GM12878 (cell line): ENCODE data around the gene TMEM63C. TPM values are rescaled to one million over a fixed set of nuclear protein-coding genes. Genes with fewer than 3 reads are reported as not detected.

Experiments used
- ATAC-seq: fragments of 200-7000 bp; cut with Tn5 transposase; 3 replicates; pipeline ENCODE4 v1.9.1; 2020; ENCODE audit warnings: mild to moderate bottlenecking, moderate library complexity
- BruUV-seq: library from RNA; stranded (reverse); fragments of 400-500 nt; replicated peaks from 2 replicates; lab custom pipeline; 2021; lab: Mats Ljungman, UMichigan
- CTCF ChIA-PET: fragments of 300-600 bp; sonication (Branson Sonifier 250); formaldehyde crosslinking; extraction: SDS; loops from one replicate; lab custom pipeline; 2021; ENCODE audit warnings: inconsistent platforms; lab: Yijun Ruan, JAX
- POLR2A ChIA-PET: fragments of 350-600 bp; formaldehyde crosslinking; extraction: SDS; loops from one replicate; lab custom pipeline; 2021; ENCODE audit warnings: inconsistent platforms; lab: Charles Lee
- RAD21 ChIA-PET: fragments of 300-600 bp; sonication (Branson Sonifier 250); formaldehyde crosslinking; loops from one replicate; lab custom pipeline; 2023; ENCODE audit warnings: antibody characterized with exemption; ENCODE audit not compliant: unreplicated experiment; lab: Charles Lee
- SMC1A ChIA-PET: fragments of 300-600 bp; sonication (Branson Sonifier 250); formaldehyde crosslinking; loops from one replicate; lab custom pipeline; 2023; ENCODE audit not compliant: unreplicated experiment, uncharacterized antibody; lab: Charles Lee
- DNase-seq: peaks from one replicate; pipeline ENCODE4 v3.0.0-alpha.2; 2011; ENCODE audit warnings: low read depth, low spot score
- FAIRE-seq: peaks from 3 replicates; lab custom pipeline; 2011; peaks lifted over from hg19 to GRCh38; lab: Jason Lieb, UNC
- H2AFZ ChIP-seq: 2 replicates; pipeline ENCODE4 v1.6.0; 2011; ENCODE audit warnings: low read depth, low read length, control low read depth; ENCODE audit not compliant: control insufficient read depth
- H3K27ac ChIP-seq: 2 replicates; pipeline ENCODE4 v1.5.1; 2011; ENCODE audit warnings: control low read depth; ENCODE audit not compliant: control insufficient read depth, insufficient read depth
- H3K27me3 ChIP-seq, 2 experiments: replicated peaks in 1 of 2; 2 replicates each; pipeline versions ENCODE4 v1.6.0 to v1.6.1; 2011; ENCODE audit warnings: low read length in 1 of 2; ENCODE audit not compliant: control insufficient read depth in 2 of 2, insufficient read depth in 2 of 2
- H3K36me3 ChIP-seq, 2 experiments: 2 replicates each; pipeline ENCODE4 v1.5.1; 2011; ENCODE audit warnings: low read length in 1 of 2; ENCODE audit not compliant: control insufficient read depth in 2 of 2, insufficient read depth in 2 of 2
- H3K4me1 ChIP-seq: 2 replicates; pipeline ENCODE4 v1.6.1; 2011; ENCODE audit warnings: mild to moderate bottlenecking, low read length, moderate library complexity, mixed read lengths; ENCODE audit not compliant: control insufficient read depth, insufficient read depth
- H3K4me2 ChIP-seq: 2 replicates; pipeline ENCODE4 v1.6.0; 2011; ENCODE audit warnings: control low read depth; ENCODE audit not compliant: control insufficient read depth, insufficient read depth
- H3K4me3 ChIP-seq: fragments of 200-600 bp; sonication (generic); 2 replicates; pipeline ENCODE4 v1.5.1; 2016
- H3K79me2 ChIP-seq: 2 replicates; pipeline ENCODE4 v1.6.0; 2011; ENCODE audit warnings: low read length; ENCODE audit not compliant: control insufficient read depth, insufficient read depth
- H3K9ac ChIP-seq: 2 replicates; pipeline ENCODE4 v1.8.0; 2011; ENCODE audit warnings: low read length, control low read depth, mixed read lengths; ENCODE audit not compliant: control insufficient read depth, insufficient read depth
- H3K9me3 ChIP-seq: replicated peaks from 3 replicates; pipeline ENCODE4 v1.5.1; 2011; ENCODE audit warnings: mild to moderate bottlenecking, low read length; ENCODE audit not compliant: control insufficient read depth, insufficient read depth
- H4K20me1 ChIP-seq: 2 replicates; pipeline ENCODE4 v1.6.0; 2011; ENCODE audit not compliant: control insufficient read depth, insufficient read depth
- CEBPB ChIP-seq, 2 experiments: fragments of 150-350 bp in 1 of 2; IDR thresholded peaks; 2 replicates each; pipeline ENCODE4 v1.6.1; 2012 to 2014; ENCODE audit warnings: low read depth in 2 of 2, low read length in 2 of 2, borderline replicate concordance in 1 of 2, inconsistent platforms in 1 of 2
- LARP7 ChIP-seq: fragments of 450-650 bp; IDR thresholded peaks from 2 replicates; pipeline ENCODE4 v1.6.1; 2017; ENCODE audit warnings: mild to moderate bottlenecking
- NFXL1 ChIP-seq: fragments of 450-650 bp; IDR thresholded peaks from 2 replicates; pipeline ENCODE4 v1.6.1; 2017; ENCODE audit warnings: antibody characterized with exemption, mild to moderate bottlenecking, borderline replicate concordance
- NR2C2 ChIP-seq: IDR thresholded peaks from 2 replicates; pipeline ENCODE4 v1.6.1; 2011; ENCODE audit warnings: borderline replicate concordance, low read depth; ENCODE audit not compliant: control insufficient read depth, insufficient read length
- PAX8 ChIP-seq: fragments of 450-650 bp; IDR thresholded peaks from 2 replicates; pipeline ENCODE4 v1.6.1; 2017; ENCODE audit warnings: mild to moderate bottlenecking, moderate library complexity
- POU2F2 ChIP-seq: IDR thresholded peaks from 3 replicates; pipeline ENCODE4 v1.6.1; 2011; ENCODE audit warnings: low read depth, mild to moderate bottlenecking, low read length, borderline replicate concordance
- WGBS: methylation state at CpG from one replicate; pipeline ENCODE4 v1.1.6; 2016; ENCODE audit warnings: low lambda C conversion rate; ENCODE audit not compliant: insufficient replicate concordance, insufficient coverage; ENCODE audit errors: missing lambda C conversion rate; 5-methylcytosine and 5-hydroxymethylcytosine counted together
- in situ Hi-C: fragments of 300-500 bp; cut with MboI; formaldehyde crosslinking; loops from 9 replicates; pipeline ENCODE4 v1.14.3; 2018; ENCODE audit warnings: mixed read lengths
- intact Hi-C: fragments of 100-400 bp; cut with micrococcal nuclease; formaldehyde crosslinking; loops from one replicate; pipeline ENCODE4 v1.14.2; 2022; ENCODE audit not compliant: unreplicated experiment
- polyA plus RNA-seq, 11 experiments: library from polyadenylated mRNA; depleted of rRNA in 4 of 11; unstranded in 6 of 11; stranded (reverse) in 5 of 11; fragments of >200 nt; fragmentation: Nextera tagmentation in 4 of 11; fragmentation: Illumina TruSeq in 1 of 11; extraction: Ambion mirVana in 4 of 11; extraction: Trizol in 1 of 11; gene quantifications; 1 replicate in 1 of 11; 2 replicates in 10 of 11; pipeline versions ENCODE4 v1.2.1 to v1.2.3, GENCODE V29; 2011 to 2016; ENCODE audit warnings: inconsistent platforms in 2 of 11, missing spikeins in 2 of 11, low read depth in 1 of 11
- total RNA-seq, 4 experiments: library from RNA; depleted of rRNA in 3 of 4; stranded (reverse); fragments of >200 nt in 3 of 4; fragmentation: Illumina TruSeq in 1 of 4; extraction: Trizol in 1 of 4; gene quantifications; 2 replicates each; pipeline versions ENCODE4 v1.2.1 to v1.2.3, GENCODE V29; 2013 to 2021
- TF ChIP-seq, protein P1 (sequence below): fragments of 450-650 bp; IDR thresholded peaks from 2 replicates; pipeline ENCODE4 v1.6.1; 2018; ENCODE audit warnings: mild to moderate bottlenecking, low read depth, moderate library complexity; ENCODE audit not compliant: partially characterized antibody
- TF ChIP-seq, protein P2 (sequence below): fragments of 450-650 bp; formaldehyde crosslinking; IDR thresholded peaks from 2 replicates; pipeline ENCODE4 v1.4.0; 2020; ENCODE audit warnings: mild to moderate bottlenecking, moderate library complexity
- TF ChIP-seq, protein P3 (sequence below): fragments of 450-650 bp; IDR thresholded peaks from 2 replicates; pipeline ENCODE4 v1.6.1; 2017; ENCODE audit warnings: mild to moderate bottlenecking
- TF ChIP-seq, protein P4 (sequence below): fragments of 450-650 bp; conservative IDR thresholded peaks from 2 replicates; pipeline ENCODE4 v1.6.1; 2017; ENCODE audit warnings: mild to moderate bottlenecking, moderate library complexity
- TF ChIP-seq, protein P5 (sequence below): fragments of 450-650 bp; IDR thresholded peaks from 2 replicates; pipeline ENCODE4 v1.6.1; 2016; ENCODE audit warnings: mild to moderate bottlenecking

TMEM63C gene
- total and polyA plus RNA-seq, 10 of the 15 experiments (the other 5 are each of a cell fraction or from before 2014, with no cell fraction given), result 0.06 to 1.3 (median 0.39) TPM; not detected in 4

DNA sequence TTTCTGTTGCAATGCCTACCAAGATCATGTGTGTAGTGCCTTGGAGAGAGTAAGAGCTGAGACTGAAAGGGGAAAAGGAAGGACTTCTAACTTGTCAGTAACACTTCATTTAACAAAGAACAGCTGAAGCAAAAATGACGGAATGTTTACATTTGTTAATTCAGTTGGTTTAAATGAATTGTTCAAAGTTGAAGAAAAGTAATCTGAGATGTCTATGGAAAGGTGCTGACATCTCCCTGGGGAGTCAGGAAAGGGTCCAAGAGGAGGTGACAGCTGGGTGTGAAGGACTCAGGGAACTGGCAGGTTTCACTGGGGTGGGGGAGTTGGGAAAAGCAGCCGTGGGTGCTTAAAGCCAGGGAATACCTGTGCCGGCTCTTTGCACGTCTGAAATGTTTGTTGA is 7.9 kb downstream of the TMEM63C start:
- no peak overlapping the region for H3K9ac ChIP-seq
- no peak overlapping the region for H3K4me3 ChIP-seq
- no peaks in the 10 kb centered on the region for H3K9me3 ChIP-seq
- H3K27me3 ChIP-seq, result peaks cover 0 to 1% of the 10 kb centered on the region in 2 experiments; a peak in 1 of 4 replicates
- no peaks in the 10 kb centered on the region for H3K79me2 ChIP-seq
- ChIA-PET CTCF (interaction anchor here (0.7 to 2.9 kb wide), 4 partner anchors 12 to 40 kb away, joined by 3 to 13 read pairs (median 4); no protein-coding TSS in a partner anchor), POLR2A (no interaction called here), RAD21 (no interaction called here), SMC1A (interaction anchor here (1.6 to 1.7 kb wide), 2 partner anchors 37 to 38 kb away, joined by 3 to 4 read pairs; no protein-coding TSS in a partner anchor)
- in situ Hi-C loops (no loop called here), intact Hi-C loops (no loop called here)
- no peak overlapping the region for H3K27ac ChIP-seq
- 47% methylated on average over 4 of the region's 4 CpGs for WGBS
- no peak overlapping the region for H3K4me2 ChIP-seq
- no peaks in the 10 kb centered on the region for H3K36me3 ChIP-seq
- ATAC-seq (no peak), DNase-seq (no peak), FAIRE-seq (no peak)
- BruUV-seq, result no TSS peak
- H2AFZ ChIP-seq, result no peak overlapping the region
- no peaks in the 10 kb centered on the region for H4K20me1 ChIP-seq
- H3K4me1 ChIP-seq, result peaks cover 2% of the 10 kb centered on the region
- TF ChIP-seq NR2C2 (no peak), POU2F2 (no peak), LARP7 (no peak), PAX8 (no peak), NFXL1 (no peak), CEBPB (IDR thresholded peaks at IDR 0.05; ENCODE audit: borderline replicate concordance in 1 of 2, low read depth in 2 of 2, low read length in 2 of 2) (no peak)
- TF ChIP-seq, protein P1, sequence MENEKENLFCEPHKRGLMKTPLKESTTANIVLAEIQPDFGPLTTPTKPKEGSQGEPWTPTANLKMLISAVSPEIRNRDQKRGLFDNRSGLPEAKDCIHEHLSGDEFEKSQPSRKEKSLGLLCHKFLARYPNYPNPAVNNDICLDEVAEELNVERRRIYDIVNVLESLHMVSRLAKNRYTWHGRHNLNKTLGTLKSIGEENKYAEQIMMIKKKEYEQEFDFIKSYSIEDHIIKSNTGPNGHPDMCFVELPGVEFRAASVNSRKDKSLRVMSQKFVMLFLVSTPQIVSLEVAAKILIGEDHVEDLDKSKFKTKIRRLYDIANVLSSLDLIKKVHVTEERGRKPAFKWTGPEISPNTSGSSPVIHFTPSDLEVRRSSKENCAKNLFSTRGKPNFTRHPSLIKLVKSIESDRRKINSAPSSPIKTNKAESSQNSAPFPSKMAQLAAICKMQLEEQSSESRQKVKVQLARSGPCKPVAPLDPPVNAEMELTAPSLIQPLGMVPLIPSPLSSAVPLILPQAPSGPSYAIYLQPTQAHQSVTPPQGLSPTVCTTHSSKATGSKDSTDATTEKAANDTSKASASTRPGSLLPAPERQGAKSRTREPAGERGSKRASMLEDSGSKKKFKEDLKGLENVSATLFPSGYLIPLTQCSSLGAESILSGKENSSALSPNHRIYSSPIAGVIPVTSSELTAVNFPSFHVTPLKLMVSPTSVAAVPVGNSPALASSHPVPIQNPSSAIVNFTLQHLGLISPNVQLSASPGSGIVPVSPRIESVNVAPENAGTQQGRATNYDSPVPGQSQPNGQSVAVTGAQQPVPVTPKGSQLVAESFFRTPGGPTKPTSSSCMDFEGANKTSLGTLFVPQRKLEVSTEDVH, result no peak
- TF ChIP-seq, protein P2, sequence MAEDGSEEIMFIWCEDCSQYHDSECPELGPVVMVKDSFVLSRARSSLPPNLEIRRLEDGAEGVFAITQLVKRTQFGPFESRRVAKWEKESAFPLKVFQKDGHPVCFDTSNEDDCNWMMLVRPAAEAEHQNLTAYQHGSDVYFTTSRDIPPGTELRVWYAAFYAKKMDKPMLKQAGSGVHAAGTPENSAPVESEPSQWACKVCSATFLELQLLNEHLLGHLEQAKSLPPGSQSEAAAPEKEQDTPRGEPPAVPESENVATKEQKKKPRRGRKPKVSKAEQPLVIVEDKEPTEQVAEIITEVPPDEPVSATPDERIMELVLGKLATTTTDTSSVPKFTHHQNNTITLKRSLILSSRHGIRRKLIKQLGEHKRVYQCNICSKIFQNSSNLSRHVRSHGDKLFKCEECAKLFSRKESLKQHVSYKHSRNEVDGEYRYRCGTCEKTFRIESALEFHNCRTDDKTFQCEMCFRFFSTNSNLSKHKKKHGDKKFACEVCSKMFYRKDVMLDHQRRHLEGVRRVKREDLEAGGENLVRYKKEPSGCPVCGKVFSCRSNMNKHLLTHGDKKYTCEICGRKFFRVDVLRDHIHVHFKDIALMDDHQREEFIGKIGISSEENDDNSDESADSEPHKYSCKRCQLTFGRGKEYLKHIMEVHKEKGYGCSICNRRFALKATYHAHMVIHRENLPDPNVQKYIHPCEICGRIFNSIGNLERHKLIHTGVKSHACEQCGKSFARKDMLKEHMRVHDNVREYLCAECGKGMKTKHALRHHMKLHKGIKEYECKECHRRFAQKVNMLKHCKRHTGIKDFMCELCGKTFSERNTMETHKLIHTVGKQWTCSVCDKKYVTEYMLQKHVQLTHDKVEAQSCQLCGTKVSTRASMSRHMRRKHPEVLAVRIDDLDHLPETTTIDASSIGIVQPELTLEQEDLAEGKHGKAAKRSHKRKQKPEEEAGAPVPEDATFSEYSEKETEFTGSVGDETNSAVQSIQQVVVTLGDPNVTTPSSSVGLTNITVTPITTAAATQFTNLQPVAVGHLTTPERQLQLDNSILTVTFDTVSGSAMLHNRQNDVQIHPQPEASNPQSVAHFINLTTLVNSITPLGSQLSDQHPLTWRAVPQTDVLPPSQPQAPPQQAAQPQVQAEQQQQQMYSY (CRISPR knock-in tag), result no peak
- TF ChIP-seq, protein P3, sequence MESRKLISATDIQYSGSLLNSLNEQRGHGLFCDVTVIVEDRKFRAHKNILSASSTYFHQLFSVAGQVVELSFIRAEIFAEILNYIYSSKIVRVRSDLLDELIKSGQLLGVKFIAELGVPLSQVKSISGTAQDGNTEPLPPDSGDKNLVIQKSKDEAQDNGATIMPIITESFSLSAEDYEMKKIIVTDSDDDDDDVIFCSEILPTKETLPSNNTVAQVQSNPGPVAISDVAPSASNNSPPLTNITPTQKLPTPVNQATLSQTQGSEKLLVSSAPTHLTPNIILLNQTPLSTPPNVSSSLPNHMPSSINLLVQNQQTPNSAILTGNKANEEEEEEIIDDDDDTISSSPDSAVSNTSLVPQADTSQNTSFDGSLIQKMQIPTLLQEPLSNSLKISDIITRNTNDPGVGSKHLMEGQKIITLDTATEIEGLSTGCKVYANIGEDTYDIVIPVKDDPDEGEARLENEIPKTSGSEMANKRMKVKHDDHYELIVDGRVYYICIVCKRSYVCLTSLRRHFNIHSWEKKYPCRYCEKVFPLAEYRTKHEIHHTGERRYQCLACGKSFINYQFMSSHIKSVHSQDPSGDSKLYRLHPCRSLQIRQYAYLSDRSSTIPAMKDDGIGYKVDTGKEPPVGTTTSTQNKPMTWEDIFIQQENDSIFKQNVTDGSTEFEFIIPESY, result no peak
- TF ChIP-seq, protein P4, sequence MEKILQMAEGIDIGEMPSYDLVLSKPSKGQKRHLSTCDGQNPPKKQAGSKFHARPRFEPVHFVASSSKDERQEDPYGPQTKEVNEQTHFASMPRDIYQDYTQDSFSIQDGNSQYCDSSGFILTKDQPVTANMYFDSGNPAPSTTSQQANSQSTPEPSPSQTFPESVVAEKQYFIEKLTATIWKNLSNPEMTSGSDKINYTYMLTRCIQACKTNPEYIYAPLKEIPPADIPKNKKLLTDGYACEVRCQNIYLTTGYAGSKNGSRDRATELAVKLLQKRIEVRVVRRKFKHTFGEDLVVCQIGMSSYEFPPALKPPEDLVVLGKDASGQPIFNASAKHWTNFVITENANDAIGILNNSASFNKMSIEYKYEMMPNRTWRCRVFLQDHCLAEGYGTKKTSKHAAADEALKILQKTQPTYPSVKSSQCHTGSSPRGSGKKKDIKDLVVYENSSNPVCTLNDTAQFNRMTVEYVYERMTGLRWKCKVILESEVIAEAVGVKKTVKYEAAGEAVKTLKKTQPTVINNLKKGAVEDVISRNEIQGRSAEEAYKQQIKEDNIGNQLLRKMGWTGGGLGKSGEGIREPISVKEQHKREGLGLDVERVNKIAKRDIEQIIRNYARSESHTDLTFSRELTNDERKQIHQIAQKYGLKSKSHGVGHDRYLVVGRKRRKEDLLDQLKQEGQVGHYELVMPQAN, result no peak
- TF ChIP-seq, protein P5, sequence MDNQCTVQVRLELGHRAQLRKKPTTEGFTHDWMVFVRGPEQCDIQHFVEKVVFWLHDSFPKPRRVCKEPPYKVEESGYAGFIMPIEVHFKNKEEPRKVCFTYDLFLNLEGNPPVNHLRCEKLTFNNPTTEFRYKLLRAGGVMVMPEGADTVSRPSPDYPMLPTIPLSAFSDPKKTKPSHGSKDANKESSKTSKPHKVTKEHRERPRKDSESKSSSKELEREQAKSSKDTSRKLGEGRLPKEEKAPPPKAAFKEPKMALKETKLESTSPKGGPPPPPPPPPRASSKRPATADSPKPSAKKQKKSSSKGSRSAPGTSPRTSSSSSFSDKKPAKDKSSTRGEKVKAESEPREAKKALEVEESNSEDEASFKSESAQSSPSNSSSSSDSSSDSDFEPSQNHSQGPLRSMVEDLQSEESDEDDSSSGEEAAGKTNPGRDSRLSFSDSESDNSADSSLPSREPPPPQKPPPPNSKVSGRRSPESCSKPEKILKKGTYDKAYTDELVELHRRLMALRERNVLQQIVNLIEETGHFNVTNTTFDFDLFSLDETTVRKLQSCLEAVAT, result no peak
